Measurements from ENCODE around the gene FAT1.

Gene FAT1

GRCh38 chr4:186606591-186606992, 117.1 kb downstream of the FAT1 start:
- no peak for DNase-seq

GRCh38 chr4:186605261-186605865, 118.3 kb downstream of the FAT1 start:
- DNase-seq: no peak

- DNase-seq: no peak
These were observed 119.4 kb downstream of the FAT1 start for GRCh38 chr4:186604124-186604807.

- DNase-seq: no peak
These were observed 120.7 kb downstream of the FAT1 start for GRCh38 chr4:186602978-186603377.

GRCh38 chr4:186599483-186599882, 124.2 kb downstream of the FAT1 start:
- DNase-seq: no peak

- DNase-seq: no peak
These were observed 125.0 kb downstream of the FAT1 start for GRCh38 chr4:186598686-186599085.

GRCh38 chr4:186596850-186597390, 126.7 kb downstream of the FAT1 start:
- DNase-seq: no peak

GRCh38 chr4:186596346-186596745, 127.3 kb downstream of the FAT1 start:
- no peak for DNase-seq

- DNase-seq: no peak
These were observed 130.1 kb downstream of the FAT1 start for GRCh38 chr4:186593587-186593973.

GRCh38 chr4:186592966-186593586, 130.6 kb downstream of the FAT1 start:
- no peak for DNase-seq

GRCh38 chr4:186592445-186592844, 131.2 kb downstream of the FAT1 start:
- no peak for DNase-seq

GRCh38 chr4:186591651-186592050, 132.0 kb downstream of the FAT1 start:
- no peak for DNase-seq

- no peak for DNase-seq
These were observed 135.2 kb downstream of the FAT1 start for GRCh38 chr4:186588503-186588902.

- peak in 6 of 14 donors; percentile 0 to 49 (median 26) for DNase-seq
These were observed 136.1 kb downstream of the FAT1 start for GRCh38 chr4:186587416-186588018.

- DNase-seq: no peak
These were observed 137.5 kb downstream of the FAT1 start for GRCh38 chr4:186586205-186586604.

GRCh38 chr4:186584912-186585311, 138.7 kb downstream of the FAT1 start:
- no peak for DNase-seq

GRCh38 chr4:186581421-186581820, 142.2 kb downstream of the FAT1 start:
- no peak for DNase-seq

- DNase-seq: no peak
These were observed 143.0 kb downstream of the FAT1 start for GRCh38 chr4:186580669-186581068.

- no peak for DNase-seq
These were observed 153.3 kb downstream of the FAT1 start for GRCh38 chr4:186570193-186570996.

GRCh38 chr4:186569533-186570192, 154.0 kb downstream of the FAT1 start:
- no peak for DNase-seq

GRCh38 chr4:186566068-186566467, 157.6 kb downstream of the FAT1 start:
- no peak for DNase-seq

- no peak for DNase-seq
These were observed 159.9 kb downstream of the FAT1 start for GRCh38 chr4:186563761-186564160.
